Stimulated activated CD4-positive, alpha-beta T cell treated with anti-CD3 and anti-CD28 coated beads, Interleukin-2, amount 100 ng/mL, for 4 hours (primary cell): ENCODE measurements around the gene AIFM3.
"Not testable (repeated sequence)": the region's sequence is repeated elsewhere in the genome, so short reads cannot be mapped to it uniquely, and the experiment has no call there.

Source experiments
- DNase-seq: peaks from one replicate; pipeline ENCODE4 v3.0.0-alpha.2; 2020; ENCODE audit warnings: low read depth

AIFM3 gene

DNA sequence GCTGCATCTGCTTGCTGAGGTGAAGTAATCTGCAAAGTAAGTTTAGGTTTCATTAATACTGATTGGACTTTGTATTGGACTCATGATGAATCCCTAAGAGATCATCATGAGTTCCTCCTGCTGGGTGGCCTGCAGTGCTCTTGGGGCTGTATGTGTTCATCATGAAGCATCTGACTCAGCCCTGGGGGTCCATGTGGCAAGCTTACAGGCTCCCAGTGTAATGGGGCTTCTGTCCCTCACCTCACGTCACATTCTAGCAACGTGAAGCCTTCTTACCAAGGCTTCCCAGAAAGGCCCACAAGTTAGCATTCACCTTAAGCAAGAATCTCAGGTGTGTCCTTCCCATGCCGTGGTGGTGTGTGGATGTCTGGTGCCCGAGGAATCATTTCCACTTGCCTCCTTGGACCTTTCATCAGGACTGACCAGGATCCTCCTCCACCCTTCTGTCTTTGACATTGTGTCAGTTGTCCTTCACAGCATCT is 26.1 kb upstream of the AIFM3 start:
- no peak for DNase-seq

DNA sequence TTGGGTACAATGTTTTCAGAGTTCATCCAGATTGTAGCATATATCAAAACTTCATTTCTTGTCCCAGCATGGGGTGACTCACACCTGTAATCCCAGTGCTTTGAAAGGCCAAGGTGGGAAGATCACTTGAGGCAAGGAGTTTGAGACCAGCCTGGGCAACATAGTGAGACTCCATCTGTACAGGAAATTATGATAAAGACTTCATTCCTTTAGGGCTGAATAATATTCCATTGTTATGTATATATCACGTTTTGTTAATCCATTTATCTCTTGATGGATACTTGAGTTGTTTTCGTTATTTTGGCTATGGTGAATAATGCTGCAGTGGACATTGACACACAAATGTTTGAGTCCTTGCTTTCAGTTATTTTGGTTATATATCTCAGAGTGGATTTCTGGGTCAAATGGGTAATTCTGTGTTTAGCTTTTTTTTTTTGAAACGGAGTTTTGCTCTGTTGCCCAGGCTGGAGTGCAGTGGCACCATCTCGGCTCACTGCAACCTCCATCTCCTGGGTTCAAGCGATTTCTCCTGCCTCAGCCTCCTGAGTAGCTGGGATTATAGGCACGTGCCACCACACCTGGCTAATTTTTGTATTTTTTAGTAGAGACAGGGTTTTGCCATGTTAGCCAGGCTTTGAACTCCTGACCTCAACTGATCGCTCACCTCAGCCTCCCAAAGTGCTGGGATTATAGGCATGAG is 24.7 kb upstream of the AIFM3 start:
- not testable (repeated sequence) for DNase-seq

DNA sequence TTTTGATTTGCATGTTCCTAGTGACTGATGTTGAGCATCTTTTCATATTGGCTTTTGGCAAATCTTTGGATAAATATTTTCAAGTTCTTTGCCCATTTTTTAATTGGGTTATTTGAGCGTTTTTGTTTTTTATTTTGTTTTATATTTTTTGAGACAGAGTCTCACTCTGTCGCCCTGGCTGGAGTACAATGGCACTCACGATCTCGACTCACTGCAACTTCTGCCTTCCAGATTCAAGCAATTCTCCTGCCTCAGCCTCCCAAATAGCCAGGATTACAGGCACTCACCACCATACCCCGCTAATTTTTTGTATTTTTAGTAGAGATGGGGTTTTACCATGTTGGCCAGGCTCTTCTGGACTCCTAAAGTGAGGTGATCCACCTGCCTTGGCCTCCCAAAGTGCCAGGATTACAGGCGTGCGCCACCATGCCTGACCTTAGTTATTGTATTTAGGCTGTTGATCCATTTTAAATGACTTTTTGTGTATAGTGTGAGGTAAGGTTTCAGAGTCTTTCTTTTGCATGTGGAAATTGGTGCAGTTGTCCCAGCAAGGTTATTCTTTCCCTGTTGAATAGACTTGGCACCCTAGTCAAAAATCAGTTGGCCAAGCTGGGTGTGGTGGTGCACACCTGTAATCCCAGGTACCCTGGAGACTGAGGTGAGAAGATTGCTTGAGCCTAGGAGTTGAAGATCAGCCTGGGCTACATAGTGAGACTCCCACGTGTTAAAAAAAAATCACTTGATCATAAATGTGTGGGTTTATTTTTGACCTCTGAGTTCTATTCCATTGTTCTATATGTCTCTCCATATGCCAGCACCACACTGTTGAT is 23.7 kb upstream of the AIFM3 start:
- no peak for DNase-seq

- DNase-seq, result no peak
These were observed 23.0 kb upstream of the AIFM3 start for GRCh38 chr22:20944042-20944441.

GRCh38 chr22:20945578-20945934 is 21.5 kb upstream of the AIFM3 start:
- DNase-seq, result no peak

DNA sequence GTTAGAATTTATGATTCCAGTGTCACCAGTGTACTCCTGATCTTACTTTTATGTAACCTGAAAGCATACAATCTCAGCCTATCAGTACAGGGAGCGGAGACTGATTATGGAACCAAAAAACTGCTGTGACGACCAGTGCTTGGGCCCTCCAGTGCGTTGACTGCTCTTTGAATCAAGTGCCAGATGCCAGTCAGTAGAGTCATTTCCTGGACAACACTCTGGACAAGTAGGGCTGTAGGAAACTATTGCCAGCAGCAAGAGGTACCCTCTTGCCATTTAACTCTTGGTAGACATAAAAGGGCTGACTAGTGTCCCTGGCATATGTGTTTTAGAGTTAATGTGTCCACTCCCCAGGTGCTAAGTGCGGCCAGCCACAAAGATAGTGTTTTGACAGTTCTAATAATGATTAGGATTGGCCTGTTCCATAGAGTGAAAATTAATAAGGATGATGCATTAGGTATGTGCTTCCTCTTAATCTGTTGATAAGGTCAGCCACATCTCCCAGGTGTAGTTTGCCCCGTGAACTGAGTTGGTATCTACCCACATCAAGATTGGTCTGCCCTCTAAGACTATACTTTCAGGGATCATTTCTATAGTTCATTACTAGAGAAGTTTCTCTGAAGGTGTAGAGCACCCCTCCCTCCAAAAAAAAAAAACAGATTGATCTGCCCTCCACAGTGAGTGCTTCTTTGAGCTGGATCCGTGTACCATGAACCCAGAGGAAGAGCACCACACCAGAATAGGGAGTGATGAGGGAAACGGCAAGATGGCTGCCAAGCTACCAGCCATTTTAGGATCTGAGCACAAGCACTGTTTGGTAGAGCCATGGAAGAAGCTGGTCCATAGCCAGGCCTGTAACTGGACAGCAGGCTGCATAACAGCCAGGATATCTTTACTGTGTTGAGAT is 20.7 kb upstream of the AIFM3 start:
- DNase-seq, result no peak

GRCh38 chr22:20946991-20947390 is 20.1 kb upstream of the AIFM3 start:
- no peak for DNase-seq

GRCh38 chr22:20948450-20948849 is 18.6 kb upstream of the AIFM3 start:
- DNase-seq, result no peak

GRCh38 chr22:20948989-20949388 is 18.1 kb upstream of the AIFM3 start:
- DNase-seq, result no peak

GRCh38 chr22:20949698-20950183 is 17.3 kb upstream of the AIFM3 start:
- no peak for DNase-seq

DNA sequence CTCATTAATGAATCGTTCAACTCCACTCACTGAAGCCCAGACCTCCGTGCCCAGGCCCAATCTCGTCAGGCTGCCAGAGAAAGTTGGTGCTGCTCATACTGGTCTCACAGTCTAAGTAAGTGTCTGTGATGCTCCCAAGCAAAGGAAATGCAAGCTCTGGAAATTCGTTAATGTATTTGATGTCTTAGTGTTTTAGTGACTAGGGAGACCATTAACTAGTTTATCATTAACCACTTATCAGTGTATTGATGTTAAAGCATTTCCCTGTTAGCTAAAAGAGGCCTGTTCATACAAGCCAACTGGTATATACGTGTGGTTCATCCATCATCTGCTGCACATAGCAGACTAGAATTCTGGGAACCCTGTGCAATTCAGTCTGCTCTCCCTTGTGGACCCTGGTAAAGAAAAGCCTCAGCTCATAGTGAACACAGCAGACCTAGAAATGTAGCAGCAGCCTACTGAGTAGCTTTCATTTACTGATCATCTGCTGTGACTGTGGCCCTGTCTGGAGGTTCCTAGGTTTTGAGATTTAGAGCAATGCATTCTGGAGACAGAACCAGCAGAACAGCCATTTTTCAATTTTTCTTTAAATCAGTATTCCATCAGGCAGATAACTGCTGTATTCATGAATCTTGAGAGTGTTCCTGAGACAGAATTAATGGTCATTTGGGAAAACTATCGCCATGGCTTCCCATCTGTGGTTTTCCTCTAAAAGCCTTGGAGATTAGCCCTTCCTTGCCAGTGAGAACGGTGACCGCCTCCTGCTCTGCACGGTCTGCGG is 15.7 kb upstream of the AIFM3 start:
- no peak for DNase-seq

DNA sequence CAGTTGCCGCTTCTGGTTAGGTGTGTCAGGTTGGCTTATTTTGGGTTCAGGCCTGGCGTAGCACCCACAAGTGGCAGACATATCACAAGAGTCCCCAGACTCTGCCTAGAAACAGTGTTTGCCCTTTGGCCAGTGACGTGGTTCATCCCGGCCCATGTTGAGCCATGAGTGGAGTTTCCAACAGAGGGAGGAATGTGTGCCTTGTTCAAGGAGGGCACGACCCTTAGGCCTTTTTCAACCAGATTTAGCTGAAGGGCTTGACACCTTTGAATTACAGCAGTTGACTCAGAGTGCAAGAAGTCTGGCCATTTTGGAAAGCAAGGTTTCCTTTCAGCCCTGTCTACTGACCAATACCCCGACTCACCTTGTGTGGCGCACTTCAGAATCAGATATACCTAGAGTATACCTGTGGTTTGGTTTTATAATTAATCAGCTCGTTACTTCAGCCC is 15.1 kb upstream of the AIFM3 start:
- no peak for DNase-seq

DNA sequence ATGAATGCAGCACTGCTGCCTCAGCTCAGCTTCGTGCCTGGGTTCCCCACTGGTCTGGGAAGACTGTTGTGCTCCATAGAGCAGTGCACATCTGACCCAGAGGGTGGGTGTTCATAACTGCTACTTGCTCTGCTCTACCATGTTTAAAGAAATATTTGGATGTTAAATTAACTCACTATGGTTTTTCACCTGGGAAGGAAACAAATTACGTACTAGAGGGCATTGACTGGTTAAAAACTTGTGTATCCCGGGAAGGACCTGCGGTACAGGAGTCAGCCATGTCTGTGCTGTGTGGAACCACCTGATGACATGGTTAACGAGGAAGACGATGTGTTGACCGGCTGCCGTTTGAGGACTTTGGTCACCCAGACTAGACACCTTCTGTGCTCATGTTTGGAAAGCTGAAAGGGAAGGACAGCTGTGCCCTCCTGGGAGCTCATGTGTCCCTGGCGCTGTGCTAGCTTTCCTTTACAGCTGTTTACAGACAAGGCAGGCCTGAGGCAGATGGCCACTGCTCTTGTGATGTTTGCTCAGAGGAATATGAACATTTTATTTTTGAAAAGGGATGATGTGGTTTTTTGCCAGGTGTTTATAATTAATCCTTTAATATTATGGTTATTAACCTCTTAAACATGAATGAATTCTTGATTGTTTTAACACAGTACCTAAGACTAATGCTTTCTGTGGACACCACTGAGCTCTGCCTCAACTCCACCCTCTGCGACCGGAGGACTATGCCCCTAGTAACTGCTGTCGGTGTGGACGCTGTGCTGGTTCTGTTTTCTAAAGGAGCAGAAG is 14.3 kb upstream of the AIFM3 start:
- no peak for DNase-seq

- DNase-seq, result no peak
These were observed 13.8 kb upstream of the AIFM3 start for GRCh38 chr22:20953342-20953608.

- DNase-seq, result no peak
These were observed 13.2 kb upstream of the AIFM3 start for GRCh38 chr22:20953668-20954500.

- DNase-seq, result no peak
These were observed 11.5 kb upstream of the AIFM3 start for GRCh38 chr22:20955548-20955947.

DNA sequence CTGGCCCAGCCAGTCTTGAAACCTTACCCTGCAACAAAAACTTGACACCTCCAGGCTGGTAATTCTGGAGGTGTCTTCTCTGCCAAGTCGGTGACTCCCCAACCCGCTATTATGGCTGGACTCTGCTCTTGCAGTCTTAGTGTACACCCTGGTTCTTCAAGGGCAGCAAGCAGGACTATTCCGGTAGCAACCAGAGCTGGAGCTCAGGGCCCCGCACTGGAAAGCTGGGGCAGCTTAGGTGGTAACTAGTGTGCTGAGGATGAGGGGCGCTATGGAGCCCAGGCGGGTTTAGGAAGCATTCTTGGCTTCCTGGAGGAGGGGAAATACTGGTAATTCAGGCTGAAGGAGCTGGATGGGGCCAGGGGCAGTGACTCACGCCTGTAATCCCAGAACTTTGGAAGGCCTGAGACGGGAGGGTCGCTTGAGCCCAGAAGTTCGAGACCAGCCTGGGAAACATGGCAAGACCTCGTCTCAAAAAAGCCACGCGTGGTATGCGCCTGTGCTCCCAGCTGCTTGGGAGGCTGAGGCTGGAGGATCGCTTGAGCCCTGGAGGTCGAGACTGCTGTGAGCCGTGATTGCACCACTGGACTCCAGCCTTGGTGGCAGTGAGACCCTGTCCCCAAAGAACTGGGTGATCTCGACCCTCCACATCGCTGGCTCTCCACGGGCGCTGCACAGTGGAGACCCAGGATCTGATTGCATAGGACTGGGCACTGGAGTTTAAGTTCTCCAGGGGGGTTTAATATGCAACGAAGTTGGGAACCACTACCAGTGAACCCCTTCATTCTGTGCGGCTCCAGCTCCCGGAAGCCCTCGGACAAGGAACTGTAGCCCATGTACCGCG is 10.6 kb upstream of the AIFM3 start:
- no peak for DNase-seq

GRCh38 chr22:20957102-20957682 is 9.9 kb upstream of the AIFM3 start:
- DNase-seq, result no peak
